Measurements from ENCODE around the gene LRGUK.

The LRGUK gene

DNA sequence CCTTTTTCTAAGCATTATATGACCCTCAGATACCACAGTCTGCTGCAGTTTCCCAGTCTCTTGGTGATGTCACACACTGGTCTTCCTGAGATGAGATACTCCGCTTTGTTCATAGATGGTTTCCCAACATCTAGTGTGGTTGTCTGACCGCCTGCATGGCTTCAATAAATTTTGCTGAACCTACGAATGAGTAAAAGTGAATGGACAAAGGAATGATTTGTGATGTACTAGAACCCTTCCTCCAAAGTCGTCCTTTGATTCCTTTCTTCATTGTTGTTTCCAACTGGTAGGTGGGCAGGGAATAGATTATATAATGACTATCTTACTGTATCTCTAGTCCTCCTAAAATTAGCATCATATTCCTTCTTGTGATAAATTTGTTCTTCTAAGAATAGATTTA is 107.1 kb downstream of the LRGUK start:
- Mint-ChIP-seq H3K9me3 (peaks cover 8% of the 10 kb centered on the region), H3K4me3 (no peak overlapping the region), H3K36me3 (no peaks in the 10 kb centered on the region), H3K4me1 (no peaks in the 10 kb centered on the region), H3K27me3 (peaks cover 13% of the 10 kb centered on the region), H3K27ac (no peak overlapping the region)

DNA sequence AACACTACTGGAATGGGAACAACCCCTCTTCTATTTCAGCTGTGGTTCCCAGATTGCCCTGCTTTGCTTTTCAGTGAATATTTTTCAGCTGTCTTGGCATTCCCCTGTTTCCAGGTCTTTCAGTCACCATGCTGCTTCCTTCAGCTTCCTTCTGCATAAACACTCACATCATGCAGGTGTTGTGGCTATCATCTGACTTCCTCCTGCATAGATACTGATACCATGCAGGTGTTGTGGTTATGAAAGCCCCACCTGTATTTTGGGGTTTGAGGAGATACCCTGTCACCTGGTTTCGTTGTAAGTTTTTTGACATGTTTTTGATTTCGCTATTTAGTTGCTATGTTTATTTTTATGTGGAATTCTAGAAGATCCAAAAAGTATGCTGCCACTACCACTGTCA is 118.1 kb downstream of the LRGUK start:
- Mint-ChIP-seq H3K27me3 (peaks cover 7% of the 10 kb centered on the region), H3K4me1 (no peaks in the 10 kb centered on the region), H3K27ac (no peak overlapping the region), H3K36me3 (no peaks in the 10 kb centered on the region), H3K9me3 (peaks cover 4% of the 10 kb centered on the region), H3K4me3 (no peak overlapping the region)

DNA sequence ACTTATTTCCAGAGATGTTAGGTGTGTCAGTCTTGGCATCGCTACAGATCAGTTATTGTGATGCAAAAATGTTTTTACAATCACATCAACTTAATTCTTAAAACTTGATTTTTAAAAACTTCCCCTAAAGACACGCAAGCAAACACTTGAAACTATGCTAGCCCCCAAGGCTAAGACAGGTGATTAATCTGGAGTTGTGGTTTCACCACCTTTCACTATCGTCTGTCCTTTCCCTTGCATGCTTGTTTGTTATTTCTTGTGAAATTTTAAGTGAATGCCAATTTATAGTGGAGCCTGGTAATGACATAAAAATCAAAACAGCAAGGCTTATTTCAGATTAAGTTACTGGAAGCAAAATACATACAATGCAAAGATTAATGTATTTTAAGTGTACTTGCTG is 119.2 kb downstream of the LRGUK start:
- H3K9me3 Mint-ChIP-seq: no peaks in the 10 kb centered on the region
- peaks cover 3% of the 10 kb centered on the region for H3K27me3 Mint-ChIP-seq
- H3K4me3 Mint-ChIP-seq: no peak overlapping the region
- H3K4me1 Mint-ChIP-seq: no peaks in the 10 kb centered on the region
- H3K27ac Mint-ChIP-seq: no peak overlapping the region
- no peaks in the 10 kb centered on the region for H3K36me3 Mint-ChIP-seq

GRCh38 chr7:134246761-134247160 is 119.6 kb downstream of the LRGUK start:
- Mint-ChIP-seq H3K4me3 (no peak overlapping the region), H3K9me3 (no peaks in the 10 kb centered on the region), H3K36me3 (no peaks in the 10 kb centered on the region), H3K4me1 (no peaks in the 10 kb centered on the region), H3K27me3 (peaks cover 3% of the 10 kb centered on the region), H3K27ac (no peak overlapping the region)

GRCh38 chr7:134248196-134248595 is 121.1 kb downstream of the LRGUK start:
- Mint-ChIP-seq H3K9me3 (no peaks in the 10 kb centered on the region), H3K36me3 (no peaks in the 10 kb centered on the region), H3K27me3 (peaks cover 3% of the 10 kb centered on the region), H3K4me3 (no peak overlapping the region), H3K27ac (no peak overlapping the region), H3K4me1 (no peaks in the 10 kb centered on the region)

GRCh38 chr7:134254311-134254710 is 127.2 kb downstream of the LRGUK start:
- Mint-ChIP-seq H3K27me3 (peaks cover 4% of the 10 kb centered on the region), H3K4me1 (no peaks in the 10 kb centered on the region), H3K36me3 (peaks cover 2% of the 10 kb centered on the region), H3K27ac (no peak overlapping the region), H3K4me3 (no peak overlapping the region), H3K9me3 (peaks cover 4% of the 10 kb centered on the region)

GRCh38 chr7:134255814-134256213 is 128.7 kb downstream of the LRGUK start:
- H3K27ac Mint-ChIP-seq: no peak overlapping the region
- H3K4me1 Mint-ChIP-seq: no peaks in the 10 kb centered on the region
- H3K27me3 Mint-ChIP-seq: peaks cover 3% of the 10 kb centered on the region
- peaks cover 2% of the 10 kb centered on the region for H3K36me3 Mint-ChIP-seq
- H3K9me3 Mint-ChIP-seq: peaks cover 4% of the 10 kb centered on the region
- H3K4me3 Mint-ChIP-seq: no peak overlapping the region

DNA sequence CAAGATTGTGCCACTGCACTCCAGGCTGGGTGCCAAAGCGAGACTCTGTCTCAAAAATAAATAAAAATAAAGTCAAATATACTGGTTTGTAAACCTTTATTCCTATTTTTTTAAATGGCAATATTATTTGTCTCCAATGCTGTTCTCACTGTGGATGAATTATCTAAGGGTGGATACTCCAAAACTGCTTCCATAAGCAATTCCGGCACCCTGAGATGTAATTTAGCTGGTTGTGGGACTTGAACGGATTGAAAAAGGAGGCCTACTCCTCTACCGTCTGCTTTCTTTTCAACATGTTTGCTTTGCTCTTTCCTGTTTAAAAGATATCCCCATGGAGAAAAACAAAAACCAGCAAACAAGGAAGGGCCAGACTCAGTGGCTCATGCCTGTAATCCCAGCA is 135.2 kb downstream of the LRGUK start:
- Mint-ChIP-seq H3K4me1 (no peaks in the 10 kb centered on the region), H3K27me3 (peaks cover 9% of the 10 kb centered on the region), H3K36me3 (no peaks in the 10 kb centered on the region), H3K9me3 (peaks cover 13% of the 10 kb centered on the region), H3K27ac (no peak overlapping the region), H3K4me3 (no peak overlapping the region)

DNA sequence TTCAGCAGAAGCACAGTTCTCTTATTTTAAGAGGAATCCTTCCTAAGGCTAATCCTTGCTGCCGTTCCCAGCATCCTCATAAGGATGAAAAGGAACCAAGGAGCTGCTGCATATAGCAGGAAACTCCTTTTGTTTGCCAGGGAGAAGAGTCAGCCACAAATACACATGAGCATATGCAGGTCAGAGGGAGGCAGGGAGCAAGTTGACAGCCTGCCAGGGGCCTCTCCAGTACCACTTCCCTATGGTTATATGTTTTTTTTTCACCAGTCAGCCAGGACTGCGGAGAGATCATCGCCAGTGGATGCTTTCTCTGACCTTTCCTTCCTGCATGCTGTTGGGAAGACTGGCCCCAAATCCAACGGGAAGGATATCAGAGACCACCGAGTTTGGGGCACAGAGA is 149.8 kb downstream of the LRGUK start:
- no peaks in the 10 kb centered on the region for H3K4me1 Mint-ChIP-seq
- no peak overlapping the region for H3K4me3 Mint-ChIP-seq
- H3K36me3 Mint-ChIP-seq: no peaks in the 10 kb centered on the region
- peaks cover 22% of the 10 kb centered on the region for H3K27me3 Mint-ChIP-seq
- H3K27ac Mint-ChIP-seq: no peak overlapping the region
- H3K9me3 Mint-ChIP-seq: peaks cover 7% of the 10 kb centered on the region

- Mint-ChIP-seq H3K9me3 (peaks cover 6% of the 10 kb centered on the region), H3K27me3 (peaks cover 20% of the 10 kb centered on the region), H3K4me3 (no peak overlapping the region), H3K4me1 (no peaks in the 10 kb centered on the region), H3K27ac (no peak overlapping the region), H3K36me3 (no peaks in the 10 kb centered on the region)
Measured at GRCh38 chr7:134278502-134279153, 151.5 kb downstream of the LRGUK start.

GRCh38 chr7:134279336-134279735 is 152.2 kb downstream of the LRGUK start:
- H3K27ac Mint-ChIP-seq: no peak overlapping the region
- H3K9me3 Mint-ChIP-seq: peaks cover 6% of the 10 kb centered on the region
- no peaks in the 10 kb centered on the region for H3K4me1 Mint-ChIP-seq
- H3K36me3 Mint-ChIP-seq: no peaks in the 10 kb centered on the region
- peaks cover 20% of the 10 kb centered on the region for H3K27me3 Mint-ChIP-seq
- H3K4me3 Mint-ChIP-seq: no peak overlapping the region

DNA sequence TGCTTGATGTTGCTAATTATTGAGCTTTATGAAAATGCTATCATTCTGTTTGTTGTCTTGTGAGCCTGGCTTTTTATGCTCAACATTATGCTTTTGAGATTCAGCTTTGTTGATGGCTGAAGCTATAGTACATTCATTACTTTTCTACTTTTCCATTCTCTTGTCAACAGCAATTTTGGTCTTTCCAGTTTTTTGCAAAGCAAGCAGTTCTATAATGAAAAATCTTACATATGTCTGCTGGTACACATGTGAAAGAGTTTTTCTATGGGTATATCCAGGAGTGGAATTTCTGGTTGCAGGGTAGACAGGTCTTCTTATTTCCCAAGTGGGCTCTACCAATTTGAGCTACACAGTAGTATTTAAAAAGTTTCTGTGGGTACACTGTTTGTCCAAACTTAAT is 152.8 kb downstream of the LRGUK start:
- Mint-ChIP-seq H3K27me3 (peaks cover 18% of the 10 kb centered on the region), H3K9me3 (peaks cover 4% of the 10 kb centered on the region), H3K4me3 (no peak overlapping the region), H3K4me1 (no peaks in the 10 kb centered on the region), H3K27ac (no peak overlapping the region), H3K36me3 (no peaks in the 10 kb centered on the region)

- Mint-ChIP-seq H3K9me3 (no peaks in the 10 kb centered on the region), H3K4me3 (no peak overlapping the region), H3K27me3 (peaks cover 14% of the 10 kb centered on the region)
Measured at GRCh38 chr7:134280508-134280907, 153.4 kb downstream of the LRGUK start.

GRCh38 chr7:134284011-134284410 is 156.9 kb downstream of the LRGUK start:
- no peak overlapping the region for H3K27ac Mint-ChIP-seq
- no peaks in the 10 kb centered on the region for H3K4me1 Mint-ChIP-seq
- no peak overlapping the region for H3K4me3 Mint-ChIP-seq
- peaks cover 12% of the 10 kb centered on the region for H3K27me3 Mint-ChIP-seq
- no peaks in the 10 kb centered on the region for H3K36me3 Mint-ChIP-seq
- no peaks in the 10 kb centered on the region for H3K9me3 Mint-ChIP-seq

More at GRCh38 chr7:134280508-134280907, 153.4 kb downstream of the LRGUK start:
- Mint-ChIP-seq H3K36me3 (no peaks in the 10 kb centered on the region), H3K27ac (no peak overlapping the region), H3K4me1 (no peaks in the 10 kb centered on the region)

DNA sequence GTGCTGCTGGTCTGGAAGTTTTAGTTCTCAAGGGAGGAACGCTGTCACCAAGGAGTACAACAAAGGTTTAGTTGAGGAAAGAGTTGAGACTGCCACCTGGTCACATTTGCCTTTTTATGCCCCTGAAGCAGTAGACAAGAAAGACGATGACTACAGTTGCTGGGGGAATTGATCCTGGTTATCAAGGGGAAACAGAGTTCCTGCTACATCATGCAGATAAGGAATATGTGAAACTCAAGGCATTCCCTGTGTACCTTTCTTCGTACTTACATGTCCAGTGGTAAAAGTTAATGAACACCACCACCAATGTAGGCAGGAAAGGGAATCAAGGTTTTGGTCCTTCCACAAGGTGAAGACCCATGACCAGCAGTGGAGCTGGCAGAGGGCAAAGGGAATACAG is 157.8 kb downstream of the LRGUK start:
- no peaks in the 10 kb centered on the region for H3K36me3 Mint-ChIP-seq
- no peaks in the 10 kb centered on the region for H3K4me1 Mint-ChIP-seq
- H3K4me3 Mint-ChIP-seq: no peak overlapping the region
- no peak overlapping the region for H3K27ac Mint-ChIP-seq
- no peaks in the 10 kb centered on the region for H3K9me3 Mint-ChIP-seq
- peaks cover 9% of the 10 kb centered on the region for H3K27me3 Mint-ChIP-seq

DNA sequence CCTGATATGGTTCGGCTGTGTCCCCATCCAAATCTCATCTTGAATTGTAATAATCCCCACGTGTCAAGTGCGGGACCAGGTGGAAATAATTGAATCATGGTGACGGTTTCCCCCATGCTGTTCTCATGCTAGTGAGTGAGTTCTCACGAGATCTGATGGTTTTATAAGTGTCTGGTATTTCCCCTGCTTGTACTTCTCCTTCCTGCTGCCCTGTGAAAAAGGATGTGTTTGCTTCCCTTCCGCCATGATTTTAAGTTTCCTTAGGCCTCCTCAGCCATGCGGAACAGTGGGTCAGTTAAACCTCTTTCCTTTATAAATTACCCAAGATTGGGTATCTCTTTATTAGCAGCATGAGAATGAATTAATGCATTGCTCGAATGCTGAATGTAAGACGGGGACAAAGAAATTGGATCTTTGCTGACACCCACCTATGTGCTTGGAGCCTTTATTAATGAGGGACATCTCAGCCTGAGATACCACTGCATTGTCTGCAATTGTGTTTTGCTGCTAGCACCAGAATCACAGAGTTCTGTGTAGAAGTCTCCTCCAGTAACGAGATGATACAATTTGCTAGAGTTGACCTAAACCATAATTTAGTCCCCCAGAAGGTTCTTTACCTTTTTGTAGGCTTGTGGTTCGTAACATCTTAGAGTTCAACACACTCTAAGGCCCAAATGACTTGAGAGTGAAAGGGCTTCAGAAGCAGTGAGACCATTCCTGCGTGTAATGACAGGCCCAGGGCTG is 160.9 kb downstream of the LRGUK start:
- Mint-ChIP-seq H3K4me3 (no peak overlapping the region), H3K4me1 (no peaks in the 10 kb centered on the region)

More for the DNA sequence above, 160.9 kb downstream of the LRGUK start:
- peaks cover under 1% of the 10 kb centered on the region for H3K27me3 Mint-ChIP-seq
- H3K27ac Mint-ChIP-seq: no peak overlapping the region
- no peaks in the 10 kb centered on the region for H3K36me3 Mint-ChIP-seq
- no peaks in the 10 kb centered on the region for H3K9me3 Mint-ChIP-seq
